OCI-LY3 (cell line): Measurements from ENCODE around the gene NOSTRIN.
"Not testable (repeated sequence)": the region's sequence is repeated elsewhere in the genome, so short reads cannot be mapped to it uniquely, and the experiment has no call there.

Experiments used
- H2AFZ ChIP-seq: fragments of 200-600, 300-600 bp; shearing (Covaris generic); 2 replicates; pipeline ENCODE4 v1.6.0; 2014; ENCODE audit warnings: antibody characterized with exemption, low read depth, low read length
- H3K27ac ChIP-seq: fragments of 200-600, 300-600 bp; sonication (generic); 2 replicates; pipeline ENCODE4 v1.5.1; 2014; ENCODE audit warnings: mild to moderate bottlenecking, low read length, moderate library complexity, mixed read lengths
- H3K27me3 ChIP-seq: fragments of 200-600, 300-600 bp; sonication (generic); 2 replicates; pipeline ENCODE4 v1.6.1; 2014; ENCODE audit warnings: low read depth, low read length, mixed read lengths
- H3K36me3 ChIP-seq: fragments of 200-600, 300-600 bp; sonication (generic); replicated peaks from 2 replicates; pipeline ENCODE3; 2014; ENCODE audit warnings: low read depth, low read length, mixed read lengths
- H3K4me1 ChIP-seq: fragments of 300-600, 200-600 bp; sonication (generic); 2 replicates; pipeline ENCODE4 v1.6.1; 2014; ENCODE audit warnings: low read length, mixed read lengths
- H3K4me2 ChIP-seq: fragments of 200-600, 300-600 bp; sonication (generic); 2 replicates; pipeline ENCODE4 v1.6.1; 2014; ENCODE audit warnings: low read length, mixed read lengths
- H3K4me3 ChIP-seq: fragments of 300-600, 200-600 bp; sonication (generic); 2 replicates; pipeline ENCODE4 v1.5.1; 2014; ENCODE audit warnings: antibody characterized with exemption, mild to moderate bottlenecking, low read length, moderate library complexity
- H3K79me2 ChIP-seq: fragments of 300-600, 200-600 bp; shearing (Covaris generic); 2 replicates; pipeline ENCODE4 v1.6.1; 2014; ENCODE audit warnings: mild to moderate bottlenecking, low read length, mixed read lengths
- H3K9ac ChIP-seq: fragments of 300-600, 200-600 bp; shearing (Covaris generic); 2 replicates; pipeline ENCODE4 v1.6.0; 2014; ENCODE audit warnings: mild to moderate bottlenecking, low read length, moderate library complexity
- H3K9me3 ChIP-seq: fragments of 200-600, 300-600 bp; shearing (Covaris generic); 2 replicates; pipeline ENCODE4 v1.6.1; 2014; ENCODE audit warnings: low read length, mixed read lengths; ENCODE audit not compliant: insufficient read depth
- H4K20me1 ChIP-seq: fragments of 200-600, 300-600 bp; sonication (generic); 2 replicates; pipeline ENCODE4 v1.6.1; 2016; ENCODE audit warnings: low read length, mixed read lengths; ENCODE audit not compliant: insufficient read depth
- EZH2phosphoT487 ChIP-seq: fragments of 200-600 bp; shearing (Covaris generic); IDR thresholded peaks from 2 replicates; pipeline ENCODE4 v1.6.1; 2018; ENCODE audit warnings: antibody characterized with exemption, mixed run types, low read depth
- TF ChIP-seq, protein P1 (sequence below): fragments of 200-600, 300-600 bp; sonication (generic); IDR thresholded peaks from 2 replicates; pipeline ENCODE4 v1.5.1; 2014; ENCODE audit warnings: antibody characterized with exemption, low read length, low read depth

Gene NOSTRIN

DNA sequence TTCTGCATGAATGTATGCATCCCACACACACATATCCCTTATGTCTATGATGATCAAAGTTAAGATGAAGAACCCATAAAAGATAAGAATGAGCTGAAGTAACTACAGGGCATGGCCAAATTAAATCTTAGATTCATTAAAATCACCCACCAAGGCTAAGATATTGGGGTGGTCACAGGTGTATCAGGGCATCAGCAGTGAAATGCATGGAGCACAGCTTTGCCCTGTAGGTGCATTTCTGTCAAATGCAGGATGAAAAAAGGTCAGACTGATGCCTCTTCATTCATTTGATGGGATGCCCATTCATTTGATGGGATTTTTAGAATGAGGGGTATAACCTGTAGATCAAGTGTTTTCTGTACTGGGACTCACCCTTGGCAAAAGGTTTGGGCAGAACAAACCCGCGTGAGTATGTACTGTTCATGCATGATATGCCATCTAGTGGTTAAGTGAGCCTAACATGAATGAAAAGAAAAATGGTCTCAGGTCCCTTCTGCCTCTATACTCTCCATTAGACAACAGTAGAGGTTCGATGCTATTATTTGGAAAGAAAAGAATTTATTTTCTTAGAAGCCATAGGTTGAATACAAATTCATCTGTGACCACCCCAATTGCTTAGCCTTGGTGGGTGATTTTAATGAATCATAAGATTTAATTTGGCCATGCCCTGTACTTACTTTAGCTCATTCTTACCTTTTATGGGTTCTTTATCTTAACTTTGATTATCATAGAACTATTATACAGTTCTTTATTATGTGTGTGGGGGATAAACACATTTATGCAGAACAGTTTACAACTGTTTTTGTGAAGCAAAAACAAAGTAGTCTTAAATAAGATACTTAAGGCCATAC lies 43.2 kb upstream of the NOSTRIN start:
- no peak overlapping the region for H3K9ac ChIP-seq
- no peaks in the 10 kb centered on the region for H3K36me3 ChIP-seq
- no peaks in the 10 kb centered on the region for H3K79me2 ChIP-seq
- TF ChIP-seq, protein P1, sequence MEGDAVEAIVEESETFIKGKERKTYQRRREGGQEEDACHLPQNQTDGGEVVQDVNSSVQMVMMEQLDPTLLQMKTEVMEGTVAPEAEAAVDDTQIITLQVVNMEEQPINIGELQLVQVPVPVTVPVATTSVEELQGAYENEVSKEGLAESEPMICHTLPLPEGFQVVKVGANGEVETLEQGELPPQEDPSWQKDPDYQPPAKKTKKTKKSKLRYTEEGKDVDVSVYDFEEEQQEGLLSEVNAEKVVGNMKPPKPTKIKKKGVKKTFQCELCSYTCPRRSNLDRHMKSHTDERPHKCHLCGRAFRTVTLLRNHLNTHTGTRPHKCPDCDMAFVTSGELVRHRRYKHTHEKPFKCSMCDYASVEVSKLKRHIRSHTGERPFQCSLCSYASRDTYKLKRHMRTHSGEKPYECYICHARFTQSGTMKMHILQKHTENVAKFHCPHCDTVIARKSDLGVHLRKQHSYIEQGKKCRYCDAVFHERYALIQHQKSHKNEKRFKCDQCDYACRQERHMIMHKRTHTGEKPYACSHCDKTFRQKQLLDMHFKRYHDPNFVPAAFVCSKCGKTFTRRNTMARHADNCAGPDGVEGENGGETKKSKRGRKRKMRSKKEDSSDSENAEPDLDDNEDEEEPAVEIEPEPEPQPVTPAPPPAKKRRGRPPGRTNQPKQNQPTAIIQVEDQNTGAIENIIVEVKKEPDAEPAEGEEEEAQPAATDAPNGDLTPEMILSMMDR: peak; percentile 84
- no peak for TF ChIP-seq EZH2phosphoT487
- H4K20me1 ChIP-seq: no peaks in the 10 kb centered on the region
- H3K4me3 ChIP-seq: no peak overlapping the region
- H3K9me3 ChIP-seq: no peaks in the 10 kb centered on the region
- no peak overlapping the region for H3K27ac ChIP-seq
- H3K27me3 ChIP-seq: no peaks in the 10 kb centered on the region
- H3K4me2 ChIP-seq: no peak overlapping the region
- H2AFZ ChIP-seq: no peak overlapping the region
- H3K4me1 ChIP-seq: no peaks in the 10 kb centered on the region

DNA sequence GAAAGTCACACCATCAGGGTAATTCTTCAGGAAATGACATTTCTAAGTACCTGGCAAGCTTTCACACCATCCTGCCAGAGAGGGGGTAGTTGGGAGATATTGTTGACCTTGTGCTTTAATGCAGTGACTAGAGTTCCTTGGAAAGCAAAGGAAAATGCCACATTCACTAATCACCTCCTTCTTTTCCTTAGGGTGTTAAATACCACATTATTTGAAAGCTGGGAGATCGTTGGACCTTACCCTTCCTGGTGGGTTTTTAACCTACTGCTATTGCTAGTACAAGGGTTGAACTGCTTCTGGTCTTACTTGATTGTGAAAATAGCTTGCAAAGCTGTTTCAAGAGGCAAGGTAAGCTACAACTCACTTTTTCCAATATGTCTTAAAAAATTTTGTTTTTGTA lies 37.0 kb upstream of the NOSTRIN start:
- no peak overlapping the region for H2AFZ ChIP-seq
- H3K9me3 ChIP-seq: no peaks in the 10 kb centered on the region
- no peaks in the 10 kb centered on the region for H3K36me3 ChIP-seq
- no peak overlapping the region for H3K4me3 ChIP-seq
- H4K20me1 ChIP-seq: no peaks in the 10 kb centered on the region
- H3K27me3 ChIP-seq: no peaks in the 10 kb centered on the region
- no peak overlapping the region for H3K9ac ChIP-seq
- no peaks in the 10 kb centered on the region for H3K79me2 ChIP-seq
- H3K4me1 ChIP-seq: no peaks in the 10 kb centered on the region
- H3K27ac ChIP-seq: no peak overlapping the region
- H3K4me2 ChIP-seq: no peak overlapping the region
- TF ChIP-seq, protein P1: no peak
- no peak for TF ChIP-seq EZH2phosphoT487

DNA sequence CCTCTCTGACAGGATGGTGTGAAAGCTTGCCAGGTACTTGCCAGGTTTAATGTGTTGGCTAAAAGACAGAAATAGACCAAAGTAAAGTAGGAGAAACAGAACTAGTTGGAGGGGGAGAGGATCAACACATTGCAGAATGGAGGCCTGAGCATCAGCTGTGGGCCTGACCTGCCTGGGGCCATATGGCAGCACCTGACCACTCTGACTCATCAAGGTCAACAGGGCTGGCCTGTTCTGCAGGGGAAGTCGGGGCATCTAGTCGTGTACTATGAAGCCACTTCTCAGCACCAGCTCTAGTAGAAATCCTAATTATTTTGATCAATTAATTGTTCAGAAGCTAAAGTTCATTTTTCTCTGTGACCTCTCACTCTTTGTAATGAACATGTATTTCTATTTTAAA lies 35.8 kb upstream of the NOSTRIN start:
- Histone ChIP-seq H3K9ac (no peak overlapping the region), H3K9me3 (no peaks in the 10 kb centered on the region), H3K4me3 (no peak overlapping the region), H4K20me1 (no peaks in the 10 kb centered on the region), H3K36me3 (no peaks in the 10 kb centered on the region), H3K79me2 (no peaks in the 10 kb centered on the region), H2AFZ (no peak overlapping the region), H3K4me2 (no peak overlapping the region), H3K4me1 (no peaks in the 10 kb centered on the region), H3K27ac (no peak overlapping the region), H3K27me3 (no peaks in the 10 kb centered on the region)
- TF ChIP-seq, protein P1: no peak
- TF ChIP-seq EZH2phosphoT487: no peak

DNA sequence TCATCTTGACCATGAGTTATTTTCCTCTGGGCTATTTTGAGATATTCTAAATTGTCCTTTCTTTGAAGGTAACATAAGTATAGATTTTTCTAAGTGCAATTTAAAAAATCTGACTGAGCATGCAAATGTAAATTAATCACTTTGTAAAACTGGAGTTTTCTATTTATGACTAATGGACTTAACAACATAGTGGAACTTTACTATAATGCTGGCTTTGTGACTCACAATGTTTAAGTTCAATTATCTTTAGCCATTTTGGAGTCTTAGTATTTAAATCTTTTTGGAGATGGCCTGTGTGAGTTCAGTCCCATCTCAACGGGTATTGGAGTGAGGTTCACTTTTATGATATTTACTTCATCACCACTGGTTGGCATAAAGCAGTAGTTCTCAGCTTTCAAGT lies 35.2 kb upstream of the NOSTRIN start:
- TF ChIP-seq, protein P1: no peak
- TF ChIP-seq EZH2phosphoT487: no peak
- no peak overlapping the region for H3K4me2 ChIP-seq

DNA sequence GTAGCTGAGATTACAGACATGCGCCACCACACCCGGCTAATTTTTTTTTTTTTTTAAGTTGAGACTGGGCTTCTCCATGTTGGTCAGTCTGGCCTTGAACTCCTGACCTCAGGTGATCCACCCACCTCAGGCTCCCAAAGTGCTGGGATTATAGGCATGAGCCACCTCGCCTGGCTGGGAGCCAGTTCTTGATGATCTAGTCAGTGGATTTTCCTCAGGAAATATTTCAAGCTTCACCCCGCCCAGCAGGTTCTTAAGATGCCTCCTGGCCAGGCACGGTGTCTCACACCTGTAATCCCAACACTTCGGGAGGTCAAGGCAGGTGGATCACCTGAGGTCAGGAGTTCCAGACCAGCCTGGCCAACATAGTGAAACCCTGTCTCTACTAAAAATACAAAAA lies 34.1 kb upstream of the NOSTRIN start:
- not testable (repeated sequence) for H3K9me3 ChIP-seq, H3K27ac ChIP-seq, H3K4me1 ChIP-seq, H3K9ac ChIP-seq, H3K4me3 ChIP-seq, H3K36me3 ChIP-seq, H3K27me3 ChIP-seq, H2AFZ ChIP-seq, H3K79me2 ChIP-seq, H4K20me1 ChIP-seq, H3K4me2 ChIP-seq

More for the DNA sequence above, 35.2 kb upstream of the NOSTRIN start:
- Histone ChIP-seq H3K27ac (no peak overlapping the region), H3K27me3 (no peaks in the 10 kb centered on the region), H4K20me1 (no peaks in the 10 kb centered on the region), H3K9ac (no peak overlapping the region), H3K36me3 (no peaks in the 10 kb centered on the region), H2AFZ (no peak overlapping the region), H3K79me2 (no peaks in the 10 kb centered on the region), H3K9me3 (no peaks in the 10 kb centered on the region), H3K4me1 (no peaks in the 10 kb centered on the region), H3K4me3 (no peak overlapping the region)
